HG03025 (cell line): ENCODE results near the gene MYO18B.

Experiments
- ATAC-seq: cut with Tn5 transposase; IDR thresholded peaks from one replicate; pipeline ENCODE4 v1.9.1; 2021; ENCODE audit warnings: mild to moderate bottlenecking, moderate library complexity; ENCODE audit not compliant: unreplicated experiment, low FRiP score

Gene MYO18B

DNA sequence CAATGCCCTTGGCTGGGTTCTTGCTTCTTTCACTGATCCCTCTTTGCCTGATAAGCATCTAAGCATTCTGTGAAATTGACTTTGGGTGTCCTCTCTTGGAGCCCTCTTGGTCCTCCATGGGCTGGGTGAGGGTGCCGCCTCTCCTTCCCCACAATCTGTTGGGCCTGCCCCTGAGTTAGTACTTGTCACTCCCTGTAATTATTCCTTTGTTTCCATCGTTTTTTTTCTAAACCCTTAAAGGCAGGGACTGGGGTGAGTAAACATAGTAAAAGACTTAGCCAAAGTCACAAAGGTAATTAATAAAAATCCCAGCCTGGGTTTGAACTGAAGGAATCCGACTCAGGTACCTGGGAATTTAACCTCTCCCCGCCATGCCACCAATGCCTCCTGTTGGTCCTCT is 188.1 kb downstream of the MYO18B start:
- ATAC-seq: no peak

GRCh38 chr22:25930788-25931310 is 188.9 kb downstream of the MYO18B start:
- no peak for ATAC-seq

- no peak for ATAC-seq
These were observed 191.3 kb downstream of the MYO18B start for GRCh38 chr22:25933158-25933788.

- no peak for ATAC-seq
These were observed 193.5 kb downstream of the MYO18B start for GRCh38 chr22:25935266-25936058.

GRCh38 chr22:25938151-25938550 is 196.2 kb downstream of the MYO18B start:
- ATAC-seq: no peak

- ATAC-seq: no peak
These were observed 197.4 kb downstream of the MYO18B start for GRCh38 chr22:25939384-25939783.

DNA sequence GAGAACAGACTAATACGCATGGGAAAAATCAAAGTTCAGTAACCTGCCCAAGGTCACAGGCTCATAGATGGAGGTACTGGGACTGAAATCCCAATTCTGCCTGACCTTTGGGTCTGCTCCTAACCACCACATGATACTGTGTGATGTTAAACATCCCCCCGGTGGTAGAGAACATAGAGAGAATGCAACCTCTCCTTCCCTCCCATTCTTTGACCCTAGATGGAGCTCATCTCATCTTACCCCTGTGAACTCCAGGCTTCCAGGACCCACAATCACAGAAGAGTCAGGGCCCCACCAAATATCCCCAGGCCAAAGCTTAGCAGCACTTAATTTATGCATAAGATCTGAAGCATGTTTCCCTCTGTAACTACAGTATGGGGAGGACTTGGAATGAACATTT is 198.5 kb downstream of the MYO18B start:
- no peak for ATAC-seq

DNA sequence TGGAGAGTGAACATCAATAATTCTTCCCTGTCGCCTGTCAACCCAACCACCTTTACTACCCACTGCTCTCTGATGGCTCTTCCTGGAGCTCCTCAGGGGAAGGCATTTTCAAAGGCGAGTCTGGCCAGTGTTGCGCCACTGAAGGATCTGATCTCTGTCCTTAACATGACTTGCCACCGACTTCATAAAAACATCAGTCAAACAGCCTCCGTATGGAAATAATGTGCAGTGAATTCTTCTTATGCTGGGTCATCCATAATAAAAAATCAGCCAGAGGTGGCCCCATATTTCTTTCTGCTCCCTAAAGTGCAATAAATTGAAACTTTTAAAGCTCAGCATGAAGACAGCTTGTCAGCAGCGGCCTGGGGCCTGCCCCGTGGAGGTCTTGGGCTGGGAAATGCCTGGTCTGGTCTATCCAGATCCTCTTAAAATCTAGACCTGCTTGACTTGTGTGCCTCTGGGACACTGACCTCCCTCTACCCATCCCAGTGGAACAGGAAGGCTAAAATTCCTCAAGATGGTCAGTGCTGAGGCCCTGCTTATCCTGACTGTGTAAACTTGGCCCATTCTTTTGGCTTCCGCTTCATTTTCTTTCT is 199.5 kb downstream of the MYO18B start:
- ATAC-seq: no peak

DNA sequence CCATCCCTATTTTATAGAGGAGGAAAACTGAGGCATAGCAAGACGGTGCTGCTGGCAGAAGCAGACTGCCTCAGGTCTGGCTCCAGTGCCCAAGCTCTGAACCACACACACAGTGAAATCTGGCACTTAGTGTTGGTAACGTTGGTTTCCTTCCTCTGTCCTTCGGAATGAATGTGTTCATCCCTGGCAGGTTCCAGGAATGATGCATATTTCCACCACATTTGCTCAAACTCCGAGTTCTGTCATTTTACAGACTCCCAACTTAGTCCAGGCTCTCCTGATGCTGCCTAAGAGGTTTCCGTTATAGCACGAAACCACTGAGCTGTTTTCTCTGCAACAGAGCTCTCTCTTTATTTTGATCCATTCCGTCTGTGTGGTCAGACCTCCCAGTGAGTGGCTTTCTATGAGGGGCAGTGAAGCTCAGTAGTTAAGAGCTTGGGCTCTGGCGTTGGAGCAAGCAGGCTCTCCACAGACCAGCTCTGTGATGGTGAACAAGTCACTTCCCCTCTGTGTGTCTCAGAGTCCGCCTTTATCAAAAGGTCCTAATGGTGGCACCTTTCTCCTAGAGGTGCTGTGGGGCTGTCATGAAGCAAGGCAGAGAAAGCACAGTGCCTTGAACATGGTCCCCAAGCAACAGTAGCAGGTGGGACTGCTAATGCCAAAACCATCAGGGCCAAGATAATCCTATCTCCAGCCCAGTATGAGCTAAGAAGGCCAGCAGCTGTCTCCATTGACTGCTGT is 200.3 kb downstream of the MYO18B start:
- ATAC-seq: no peak

DNA sequence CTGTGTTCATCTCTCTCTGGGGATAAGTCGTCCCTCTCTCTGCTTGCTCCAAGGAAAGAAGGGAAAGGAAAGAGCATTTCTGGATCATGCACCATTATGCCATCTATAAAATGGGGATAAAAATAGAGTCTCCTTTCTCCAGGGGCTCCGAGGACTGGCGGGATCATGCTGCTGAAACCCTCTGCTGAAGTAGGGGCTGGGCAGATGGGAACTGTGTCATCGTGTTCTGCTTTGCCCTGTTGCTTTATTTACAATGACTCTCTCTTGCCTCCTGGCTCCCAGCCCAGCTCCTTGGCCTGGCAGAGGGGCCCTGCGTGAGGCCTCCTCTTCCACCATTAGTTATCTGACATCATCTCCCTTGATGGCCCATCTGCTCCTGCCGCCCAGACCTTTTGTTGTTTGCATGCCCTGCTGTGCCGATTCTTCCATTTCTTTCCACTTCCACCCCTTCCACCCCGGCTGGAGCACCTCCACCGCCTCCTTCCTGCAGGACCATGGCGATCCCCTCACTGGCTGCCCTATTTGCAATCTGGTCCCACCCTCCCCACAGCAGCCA is 200.9 kb downstream of the MYO18B start:
- no peak for ATAC-seq

DNA sequence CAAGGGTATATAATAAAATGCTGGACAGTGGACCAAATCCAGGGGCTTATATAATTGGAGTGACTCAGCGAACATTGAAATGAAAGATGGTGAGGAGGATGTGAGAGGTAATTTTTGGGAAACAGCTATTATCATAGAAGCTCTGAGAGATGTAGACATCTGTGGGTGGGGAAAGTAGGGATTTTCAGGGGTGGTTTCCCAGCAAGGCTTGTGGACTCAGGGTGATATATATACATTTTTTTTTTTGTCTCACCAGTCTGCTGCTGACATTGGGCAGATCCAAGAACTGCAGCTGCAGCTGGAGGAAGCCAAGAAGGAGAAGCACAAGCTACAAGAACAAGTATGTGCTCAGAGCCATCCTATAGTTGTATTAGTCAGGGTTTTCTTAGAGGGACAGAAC is 208.1 kb downstream of the MYO18B start:
- ATAC-seq: no peak

- no peak for ATAC-seq
These were observed 211.3 kb downstream of the MYO18B start for GRCh38 chr22:25953276-25953675.

DNA sequence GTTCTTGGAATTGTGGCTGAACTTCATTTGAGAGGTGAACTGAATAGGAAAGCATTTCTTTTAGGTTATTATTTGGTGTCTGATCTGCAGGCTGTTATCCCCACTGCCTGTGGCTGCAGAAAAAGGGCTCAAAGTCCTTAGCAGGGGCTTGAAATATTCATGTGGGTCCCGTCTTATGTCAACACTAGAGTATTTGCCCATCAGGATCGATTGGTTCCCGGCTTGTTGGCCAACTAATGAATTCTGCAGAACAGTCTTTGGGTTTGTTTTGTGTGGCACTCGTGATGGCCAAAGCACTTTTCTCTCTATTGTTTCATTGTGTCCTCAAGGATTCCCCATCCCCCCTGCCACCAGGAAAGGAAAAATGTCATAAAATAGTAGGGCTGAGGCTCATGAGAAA is 211.9 kb downstream of the MYO18B start:
- ATAC-seq: no peak

GRCh38 chr22:25955323-25955722 is 213.3 kb downstream of the MYO18B start:
- no peak for ATAC-seq

DNA sequence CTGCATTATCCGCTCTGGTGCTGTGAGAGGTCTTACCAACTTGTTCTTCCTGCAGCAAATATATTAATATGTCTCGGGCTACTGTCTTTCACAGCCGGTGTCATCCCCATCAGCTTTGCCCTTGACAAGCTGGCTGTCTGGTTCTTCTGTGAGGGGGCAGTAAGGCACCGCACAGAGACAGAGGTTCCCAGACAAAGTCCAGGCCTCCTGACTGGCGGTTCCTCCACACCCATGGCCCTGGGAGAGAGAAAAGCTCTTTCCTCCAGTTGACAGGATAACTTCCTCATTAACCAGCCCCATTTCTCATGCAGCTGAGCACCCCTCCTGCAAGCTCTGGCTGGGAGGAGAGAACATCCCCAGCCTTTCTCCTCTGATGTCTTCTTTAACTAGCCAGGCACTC is 214.8 kb downstream of the MYO18B start:
- no peak for ATAC-seq

- ATAC-seq: no peak
These were observed 218.1 kb downstream of the MYO18B start for GRCh38 chr22:25959818-25960774.

DNA sequence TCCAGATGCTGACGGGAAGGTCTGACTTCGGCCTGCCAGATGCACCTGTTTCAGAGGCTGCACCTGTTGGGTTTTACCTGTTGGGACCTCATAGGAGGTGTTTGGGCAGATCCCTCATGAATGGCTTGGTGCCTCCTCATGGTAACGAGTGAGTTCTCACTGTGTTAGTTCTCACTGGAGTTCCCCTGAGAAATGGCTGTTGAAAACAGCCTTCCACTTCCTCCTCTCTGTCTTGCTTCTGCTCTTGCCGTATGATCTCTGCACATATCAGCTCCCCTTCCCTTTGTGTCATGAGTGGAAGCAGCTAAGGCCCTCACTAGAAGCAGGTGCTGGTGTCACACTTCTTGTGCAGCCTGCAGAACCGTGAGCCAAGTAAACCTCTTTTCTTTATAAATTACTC is 219.7 kb downstream of the MYO18B start:
- no peak for ATAC-seq

DNA sequence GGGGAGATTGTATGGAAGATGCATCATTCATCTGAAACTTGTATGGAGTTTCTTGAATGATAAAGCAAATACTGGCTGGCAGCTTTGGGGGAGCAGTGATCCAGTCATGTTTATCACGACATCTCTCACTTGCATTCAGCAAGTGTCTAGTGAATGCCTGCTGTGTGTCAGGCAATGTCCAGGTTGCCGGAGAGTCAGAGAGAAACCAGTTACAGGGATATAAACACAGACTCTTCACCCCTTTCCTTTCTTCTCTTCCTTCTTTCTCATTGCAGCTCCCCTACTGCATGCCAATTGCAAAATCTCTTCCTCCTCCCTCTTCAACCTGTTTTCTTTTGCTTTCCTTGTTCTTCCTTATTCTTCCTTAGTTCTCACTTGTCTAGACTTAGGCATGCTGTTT is 220.7 kb downstream of the MYO18B start:
- ATAC-seq: no peak

DNA sequence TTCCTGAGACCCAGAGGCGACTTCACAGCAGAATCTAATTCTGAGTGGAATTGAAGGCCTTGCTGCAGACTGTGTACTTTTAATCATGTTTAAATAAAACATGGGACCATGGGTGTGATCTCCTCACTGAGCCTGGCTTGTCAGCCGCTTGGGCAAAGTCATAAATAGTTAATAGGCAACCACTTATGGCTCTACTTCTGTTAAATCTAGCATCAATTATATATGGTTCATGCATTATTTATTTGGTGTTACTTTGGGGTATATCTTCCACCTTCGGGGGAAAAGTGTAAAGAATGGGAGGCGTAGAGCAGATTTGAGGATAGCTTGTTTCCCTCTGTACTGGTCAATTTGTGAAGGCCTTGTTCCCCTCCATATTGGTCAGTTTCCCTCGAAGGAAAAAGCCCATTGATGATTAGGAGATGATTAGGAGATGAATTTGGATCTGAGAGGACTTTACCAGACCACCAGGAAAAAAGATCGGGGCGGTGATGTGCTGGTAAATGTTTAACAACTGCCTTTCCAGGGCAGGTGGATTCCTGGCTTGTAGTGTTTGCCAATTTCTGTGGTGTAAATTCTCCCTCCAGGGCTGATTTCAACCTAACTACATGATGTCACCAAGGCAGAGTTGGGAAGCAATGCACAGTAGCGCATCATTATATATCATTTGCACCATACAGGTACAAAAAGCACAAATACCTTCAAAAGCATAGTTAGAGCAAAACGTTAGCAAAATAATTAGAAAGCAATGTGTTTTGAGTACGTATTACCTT is 223.2 kb downstream of the MYO18B start:
- no peak for ATAC-seq
